Esophagus squamous epithelium (tissue), 4 donors: ENCODE measurements around the gene USP28.

Experiments
- CTCF ChIP-seq, 6 experiments: fragments of 450-650 bp in 4 of 6; fragments of 200-600 bp in 2 of 6; sonication (generic) in 2 of 6; IDR thresholded peaks; one replicate each; pipeline ENCODE4 v1.5.1; 2016 to 2019; ENCODE audit warnings: antibody characterized with exemption in 6 of 6, mild to moderate bottlenecking in 4 of 6, moderate library complexity in 4 of 6
- POLR2A ChIP-seq, 4 donors: fragments of 450-650 bp; IDR thresholded peaks; one replicate each; pipeline ENCODE4 v1.6.1; 2017; ENCODE audit warnings: antibody characterized with exemption in 4 of 4, mild to moderate bottlenecking in 4 of 4, moderate library complexity in 3 of 4

DNA sequence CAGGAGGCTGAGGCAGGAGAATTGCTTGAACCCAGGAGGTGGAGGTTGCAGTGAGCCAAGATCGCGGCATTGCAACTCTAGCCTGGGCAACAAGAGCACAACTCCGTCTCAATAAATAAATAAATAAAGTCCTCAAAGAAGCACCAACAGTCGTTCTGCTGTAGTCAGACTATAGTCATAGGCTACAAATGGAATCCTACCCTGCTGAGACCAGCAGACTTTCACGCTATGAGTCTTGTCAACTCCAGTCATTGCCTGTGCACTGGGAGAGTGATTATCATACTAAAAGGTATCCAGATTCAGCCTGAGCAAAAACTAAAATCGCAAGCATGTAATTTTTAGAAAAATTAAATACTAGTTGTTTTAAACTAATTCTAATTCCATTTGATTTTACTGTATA, 19.6 kb downstream of the USP28 start:
- TF ChIP-seq CTCF (IDR thresholded peaks at IDR 0.05) (no peak), POLR2A (IDR thresholded peaks at IDR 0.05) (no peak)
